GDM1 (cell line): ENCODE data around the gene MKNK2.
"Not testable (repeated sequence)": the region's sequence is repeated elsewhere in the genome, so short reads cannot be mapped to it uniquely, and the experiment has no call there.

ENCODE experiments used
- DNase-seq: peaks from one replicate; lab custom pipeline; 2025; lab: John Stamatoyannopoulos, UW

The MKNK2 gene

GRCh38 chr19:2044709-2045500 is 6.1 kb downstream of the MKNK2 start:
- DNase-seq, result no peak

- DNase-seq, result no peak
Observed at GRCh38 chr19:2043961-2044708, 6.9 kb downstream of the MKNK2 start.

- no peak for DNase-seq
Observed at GRCh38 chr19:2043251-2043641, 7.8 kb downstream of the MKNK2 start.

- DNase-seq, result no peak
Observed at GRCh38 chr19:2042485-2043250, 8.4 kb downstream of the MKNK2 start.

GRCh38 chr19:2041683-2042484 is 9.2 kb downstream of the MKNK2 start:
- DNase-seq, result peak; percentile 92

GRCh38 chr19:2041433-2041682 is 9.7 kb downstream of the MKNK2 start:
- DNase-seq, result no peak

- no peak for DNase-seq
Observed at GRCh38 chr19:2040647-2041432, 10.2 kb downstream of the MKNK2 start.

GRCh38 chr19:2039959-2040646 is 10.9 kb downstream of the MKNK2 start:
- DNase-seq, result no peak

GRCh38 chr19:2039089-2039958 is 11.7 kb downstream of the MKNK2 start:
- DNase-seq, result no peak

GRCh38 chr19:2038284-2039088 is 12.6 kb downstream of the MKNK2 start:
- DNase-seq, result no peak

GRCh38 chr19:2037651-2038255 is 13.3 kb downstream of the MKNK2 start:
- DNase-seq, result no peak

- no peak for DNase-seq
Observed at GRCh38 chr19:2036424-2036823, 14.6 kb downstream of the MKNK2 start.

- no peak for DNase-seq
Observed at GRCh38 chr19:2035590-2035991, 15.5 kb downstream of the MKNK2 start.

GRCh38 chr19:2034729-2035589 is 16.1 kb downstream of the MKNK2 start:
- no peak for DNase-seq

GRCh38 chr19:2034253-2034652 is 16.8 kb downstream of the MKNK2 start:
- DNase-seq, result not testable (repeated sequence)

- DNase-seq, result no peak
Observed at GRCh38 chr19:2033825-2034159, 17.3 kb downstream of the MKNK2 start.

- DNase-seq, result no peak
Observed at GRCh38 chr19:2033115-2033824, 17.8 kb downstream of the MKNK2 start.
